HG02973 (cell line): Measurements from ENCODE around the gene ZNF605.
"Not testable (repeated sequence)": the region's sequence is repeated elsewhere in the genome, so short reads cannot be mapped to it uniquely, and the experiment has no call there.

Source experiments
- ATAC-seq: cut with Tn5 transposase; IDR thresholded peaks from one replicate; pipeline ENCODE4 v1.9.1; 2021; ENCODE audit warnings: moderate library complexity; ENCODE audit not compliant: unreplicated experiment

Gene ZNF605

GRCh38 chr12:132908145-132909029 lies 47.7 kb downstream of the ZNF605 start:
- peak; percentile 94 for ATAC-seq

DNA sequence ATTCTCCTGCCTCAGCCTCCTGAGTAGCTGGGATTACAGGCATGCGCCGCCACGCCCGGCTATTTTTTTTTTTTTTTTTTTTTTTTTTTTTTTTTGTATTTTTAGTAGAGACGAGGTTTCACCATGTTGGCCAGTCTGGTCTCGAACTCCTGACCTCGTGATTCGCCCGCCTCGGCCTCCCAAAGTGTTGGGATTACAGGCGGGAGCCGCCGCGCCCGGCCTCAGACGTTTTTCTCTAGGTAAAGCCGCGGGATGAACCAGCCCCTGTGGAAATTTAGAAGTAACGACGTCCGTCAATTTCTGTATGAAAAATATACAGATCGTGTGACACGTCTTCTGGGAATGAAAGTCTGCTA lies 48.3 kb downstream of the ZNF605 start:
- not testable (repeated sequence) for ATAC-seq

DNA sequence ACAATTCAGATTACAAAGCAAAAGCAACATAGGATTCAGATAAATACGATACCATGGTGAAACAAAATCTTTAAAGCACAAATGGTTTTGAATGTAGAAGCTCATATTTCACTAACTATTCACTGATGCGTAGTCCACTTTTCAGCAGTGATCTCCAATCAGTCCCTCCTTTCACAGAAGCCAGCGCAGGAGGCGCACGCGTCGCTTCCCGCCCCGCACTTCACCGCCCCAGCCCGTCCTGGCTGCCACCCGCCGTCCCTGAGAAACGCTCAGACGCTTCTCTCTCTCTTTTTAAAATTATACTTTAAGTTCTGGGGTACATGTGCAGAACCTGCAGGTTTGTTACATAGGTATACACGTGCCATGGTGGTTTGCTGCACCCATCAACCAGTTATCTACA lies 48.9 kb downstream of the ZNF605 start:
- ATAC-seq, result no peak

DNA sequence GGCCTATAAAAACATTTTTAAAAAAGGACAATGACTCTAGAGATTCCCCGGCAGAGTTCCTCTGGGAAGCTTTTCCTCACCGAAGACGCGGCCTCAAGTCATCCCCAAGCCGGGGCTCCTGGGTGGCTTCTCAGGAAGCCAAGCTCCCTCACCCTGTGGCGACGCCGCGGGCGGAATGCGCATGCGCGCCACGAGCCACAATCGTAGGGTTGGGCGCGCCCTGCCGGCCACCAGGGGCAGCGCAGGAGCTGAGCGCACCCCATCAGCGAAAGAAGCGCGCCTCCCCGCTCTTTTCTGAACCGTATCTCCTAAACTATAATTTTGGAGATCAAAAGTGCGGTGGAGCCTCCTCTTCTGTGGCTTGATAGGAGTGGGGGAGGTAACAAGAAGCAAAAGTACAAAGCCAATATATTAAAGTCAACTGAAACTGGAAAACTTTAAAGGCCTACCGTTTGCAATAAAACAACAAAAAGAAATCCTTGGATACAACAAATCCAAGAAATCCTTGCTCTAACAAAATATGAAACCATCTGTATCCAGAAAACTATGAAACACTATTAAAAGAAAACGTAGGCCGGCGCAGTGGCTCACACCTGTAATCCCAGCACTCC lies 51.3 kb downstream of the ZNF605 start:
- ATAC-seq, result no peak

DNA sequence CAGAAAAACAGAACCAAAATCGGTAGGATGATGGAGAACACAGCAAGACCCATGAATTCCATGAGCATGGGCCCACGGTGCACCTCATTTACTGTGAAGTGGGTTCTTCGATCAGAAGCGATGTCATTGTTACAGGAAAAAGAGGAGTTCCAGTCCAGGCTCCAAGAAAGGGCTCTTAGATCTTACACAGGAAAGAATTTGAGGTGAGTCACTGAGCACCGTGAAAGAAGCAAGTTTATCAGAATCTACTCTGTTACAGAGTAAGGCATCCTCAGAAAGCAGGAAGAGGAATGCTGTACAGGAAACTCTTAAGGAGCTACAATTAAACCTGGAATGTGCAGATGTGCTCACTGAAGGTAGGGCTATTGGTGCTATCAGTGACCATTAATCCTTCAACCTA lies 57.1 kb downstream of the ZNF605 start:
- no peak for ATAC-seq

GRCh38 chr12:132888852-132889251 lies 67.3 kb downstream of the ZNF605 start:
- no peak for ATAC-seq

- ATAC-seq, result peak; percentile 98
Measured at GRCh38 chr12:132887513-132888351, 68.4 kb downstream of the ZNF605 start, which contains the start of gene CHFR. CHFR (minus strand) TSS chr12:132887605; CDS start chr12:132887328, 277 bp downstream.

GRCh38 chr12:132886529-132887477 lies 69.3 kb downstream of the ZNF605 start:
- peak; percentile 22 for ATAC-seq

GRCh38 chr12:132881818-132882217 lies 74.3 kb downstream of the ZNF605 start:
- ATAC-seq, result no peak

DNA sequence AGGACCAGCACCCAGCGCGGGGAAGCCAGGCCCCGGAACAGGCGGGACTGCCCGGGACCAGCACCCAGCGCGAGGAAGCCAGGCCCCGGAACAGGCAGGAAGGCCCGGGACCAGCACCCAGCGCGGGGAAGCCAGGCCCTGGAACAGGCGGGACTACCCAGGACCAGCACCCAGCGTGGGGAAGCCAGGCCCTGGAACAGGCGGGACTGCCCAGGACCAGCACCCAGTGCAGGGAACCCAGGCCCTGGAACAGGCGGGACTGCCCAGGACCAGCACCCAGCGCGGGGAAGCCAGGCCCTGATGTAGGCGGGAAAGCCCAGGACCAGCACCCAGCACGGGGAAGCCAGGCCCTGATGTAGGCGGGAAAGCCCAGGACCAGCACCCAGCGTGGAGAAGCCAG lies 81.5 kb downstream of the ZNF605 start:
- ATAC-seq, result not testable (repeated sequence)

- no peak for ATAC-seq
Measured at GRCh38 chr12:132874175-132874574, 81.9 kb downstream of the ZNF605 start.

DNA sequence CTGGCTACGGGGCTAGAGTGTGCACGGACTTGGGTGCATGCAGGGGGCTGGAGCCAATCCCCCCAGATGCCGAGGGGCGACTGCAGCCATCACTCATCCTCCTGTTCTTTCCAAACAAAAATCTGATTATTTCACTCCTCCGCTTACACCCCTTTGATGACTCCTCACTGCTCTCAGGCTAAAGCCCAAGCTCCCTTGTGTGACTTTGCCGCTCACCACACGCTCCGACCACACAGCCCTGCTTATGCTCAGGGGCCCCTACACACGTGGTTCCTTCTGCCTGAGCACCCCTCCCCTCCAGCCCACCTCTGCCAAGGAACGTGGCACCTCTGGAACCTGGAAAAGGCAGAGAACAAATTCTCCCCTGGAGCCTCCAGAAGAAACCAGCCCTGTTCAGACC lies 82.4 kb downstream of the ZNF605 start:
- ATAC-seq, result no peak

DNA sequence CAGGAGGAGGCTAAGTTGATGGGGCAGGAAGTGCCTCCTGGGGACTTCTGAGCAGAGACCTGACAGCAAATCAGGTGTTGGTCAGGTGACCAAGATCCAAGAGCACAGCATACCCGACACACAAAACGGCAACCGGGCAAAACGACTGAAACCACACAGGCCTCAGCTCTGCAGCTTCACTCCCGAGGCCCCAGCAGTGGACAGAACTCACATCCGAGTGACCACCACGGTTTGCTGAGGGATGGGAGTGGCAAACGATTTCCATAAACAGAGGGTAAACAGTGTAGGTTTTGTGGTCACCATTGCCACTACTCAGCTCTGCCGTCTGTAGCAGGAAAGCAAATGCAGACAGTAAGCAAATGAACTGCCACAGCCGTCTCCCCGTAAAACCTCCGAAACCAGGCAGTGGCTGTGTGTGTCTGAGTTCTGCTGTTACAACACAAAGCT lies 83.1 kb downstream of the ZNF605 start:
- no peak for ATAC-seq

DNA sequence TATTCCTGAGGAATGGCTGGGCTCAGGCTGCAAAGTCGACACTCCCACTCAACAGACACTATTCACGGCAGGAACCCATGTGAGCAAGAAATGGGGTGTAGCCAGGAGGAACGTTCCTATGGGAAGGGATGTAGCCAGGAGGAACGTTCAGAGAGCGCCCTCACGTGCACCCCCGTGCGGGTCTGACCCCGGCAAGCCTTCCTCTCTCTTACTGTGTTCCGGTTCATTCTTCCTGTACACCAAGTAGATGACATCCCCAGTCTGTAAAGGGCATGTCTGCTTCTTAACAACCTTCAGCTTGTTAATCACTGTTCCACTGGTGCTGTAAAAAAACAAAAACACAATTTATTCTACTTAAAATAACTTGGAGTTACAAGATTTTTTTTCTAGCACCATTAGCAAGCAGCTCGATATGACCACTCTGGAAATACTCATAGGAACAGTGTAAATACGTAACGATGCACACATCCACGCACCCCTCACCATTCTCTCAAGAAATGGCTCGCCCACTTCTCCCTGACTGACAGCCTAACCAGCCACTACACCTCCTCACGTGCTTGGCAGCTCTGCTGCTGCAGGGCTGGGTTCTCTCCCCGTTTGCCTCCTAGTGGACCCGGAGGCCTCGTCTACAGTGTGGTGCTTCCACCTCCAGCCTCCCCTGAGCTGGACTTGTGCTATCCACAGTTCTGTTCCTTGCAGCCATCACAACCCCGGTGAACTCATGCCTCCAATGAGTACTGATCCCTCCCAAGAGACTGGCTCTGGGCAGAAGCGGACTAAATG lies 83.8 kb downstream of the ZNF605 start:
- no peak for ATAC-seq

GRCh38 chr12:132869551-132869950 lies 86.6 kb downstream of the ZNF605 start:
- ATAC-seq, result no peak
